Immature natural killer cell (primary cell): ENCODE data around the gene RFPL1. TPM values are rescaled to one million over a fixed set of nuclear protein-coding genes. Genes with fewer than 3 reads are reported as not detected.
"Not testable (repeated sequence)": the region's sequence is repeated elsewhere in the genome, so short reads cannot be mapped to it uniquely, and the experiment has no call there.

Experiments used
- DNase-seq, 3 donors: peaks; one replicate each; pipeline ENCODE4 v3.0.0; 2022; ENCODE audit warnings: mixed read lengths in 1 of 3
- H3K27ac Mint-ChIP-seq, 6 donors: one replicate each; pipeline ENCODE4 v1.8.0; 2020; ENCODE audit warnings: mixed read lengths in 6 of 6, mild to moderate bottlenecking in 5 of 6, inconsistent platforms in 4 of 6, moderate library complexity in 3 of 6
- H3K27me3 Mint-ChIP-seq, 3 donors: one replicate each; pipeline ENCODE4 v1.8.0; 2020 to 2021; ENCODE audit warnings: low read depth in 3 of 3, mild to moderate bottlenecking in 3 of 3, mixed read lengths in 3 of 3, moderate library complexity in 3 of 3, inconsistent platforms in 1 of 3
- H3K36me3 Mint-ChIP-seq, 3 donors: one replicate each; pipeline ENCODE4 v1.8.0; 2020; ENCODE audit warnings: mixed read lengths in 3 of 3, inconsistent platforms in 2 of 3, mild to moderate bottlenecking in 2 of 3
- H3K4me1 Mint-ChIP-seq, 2 donors: one replicate each; pipeline ENCODE4 v1.8.0; 2020; ENCODE audit warnings: inconsistent platforms in 2 of 2, mild to moderate bottlenecking in 2 of 2, mixed read lengths in 2 of 2, moderate library complexity in 1 of 2
- H3K4me3 Mint-ChIP-seq, 5 donors: one replicate each; pipeline ENCODE4 v1.8.0; 2020; ENCODE audit warnings: mild to moderate bottlenecking in 5 of 5, mixed read lengths in 5 of 5, inconsistent platforms in 3 of 5, moderate library complexity in 3 of 5
- H3K9me3 Mint-ChIP-seq, 6 donors: one replicate each; pipeline ENCODE4 v1.8.0; 2020; ENCODE audit warnings: mild to moderate bottlenecking in 6 of 6, mixed read lengths in 6 of 6, inconsistent platforms in 4 of 6, moderate library complexity in 3 of 6
- polyA plus RNA-seq, 3 donors: library from polyadenylated mRNA; unstranded; fragments of 300-500 nt; fragmentation: Illumina TruSeq; gene quantifications; one replicate each; pipeline ENCODE4 v1.2.3, GENCODE V29; 2021

RFPL1 gene
- polyA plus RNA-seq, 3 donors from 2014 or later, result not detected

DNA sequence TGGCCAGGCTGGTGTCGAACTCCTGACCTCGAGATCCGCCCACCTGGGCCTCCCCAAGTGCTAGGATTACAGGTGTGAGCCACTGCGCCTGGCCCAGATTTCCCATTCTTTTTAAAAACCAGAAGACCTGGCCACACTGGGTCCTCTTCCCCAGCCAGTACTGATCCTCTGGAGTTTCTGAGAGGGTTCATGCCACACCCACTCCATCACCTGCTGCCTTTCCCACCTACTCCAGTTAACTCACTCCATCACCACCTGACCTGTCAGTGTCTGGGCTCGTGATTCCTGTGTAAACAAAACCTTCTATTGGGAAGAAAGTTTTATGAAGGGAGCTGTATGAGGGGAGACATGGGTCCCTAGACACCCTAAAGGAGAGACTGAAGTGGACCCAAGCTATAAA is 19.7 kb upstream of the RFPL1 start:
- not testable (repeated sequence) for H3K36me3 Mint-ChIP-seq, DNase-seq, H3K27me3 Mint-ChIP-seq, H3K4me3 Mint-ChIP-seq, H3K27ac Mint-ChIP-seq, H3K9me3 Mint-ChIP-seq
- H3K4me1 Mint-ChIP-seq, result peaks cover 16 to 18% of the 10 kb centered on the region in 2 donors

DNA sequence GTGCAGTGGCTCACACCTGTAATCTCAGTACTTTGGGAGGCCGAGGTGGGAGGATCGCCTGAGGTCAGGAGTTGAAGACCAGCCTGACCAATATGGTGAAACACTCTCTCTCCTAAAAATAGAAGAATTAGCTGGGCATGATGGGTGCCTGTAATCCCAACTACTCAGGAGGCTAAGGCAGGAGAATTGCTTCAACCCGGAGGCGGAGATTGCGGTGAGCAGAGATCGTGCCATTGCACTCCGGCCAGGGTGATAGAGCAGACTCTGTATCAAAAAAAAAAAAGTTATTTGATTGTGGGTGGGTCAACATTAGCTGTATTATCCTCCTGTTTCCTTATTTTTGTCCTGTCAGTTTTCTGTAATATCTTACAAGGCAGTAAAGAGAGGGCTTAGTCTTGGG is 11.9 kb upstream of the RFPL1 start:
- no peaks in the 10 kb centered on the region for H3K36me3 Mint-ChIP-seq
- H3K9me3 Mint-ChIP-seq, result no peaks in the 10 kb centered on the region
- H3K4me3 Mint-ChIP-seq, result no peak overlapping the region
- no peak overlapping the region for H3K27ac Mint-ChIP-seq
- DNase-seq, result no peak
- peaks cover 1 to 6% (median 2%) of the 10 kb centered on the region in 3 donors for H3K27me3 Mint-ChIP-seq
- no peaks in the 10 kb centered on the region for H3K4me1 Mint-ChIP-seq

DNA sequence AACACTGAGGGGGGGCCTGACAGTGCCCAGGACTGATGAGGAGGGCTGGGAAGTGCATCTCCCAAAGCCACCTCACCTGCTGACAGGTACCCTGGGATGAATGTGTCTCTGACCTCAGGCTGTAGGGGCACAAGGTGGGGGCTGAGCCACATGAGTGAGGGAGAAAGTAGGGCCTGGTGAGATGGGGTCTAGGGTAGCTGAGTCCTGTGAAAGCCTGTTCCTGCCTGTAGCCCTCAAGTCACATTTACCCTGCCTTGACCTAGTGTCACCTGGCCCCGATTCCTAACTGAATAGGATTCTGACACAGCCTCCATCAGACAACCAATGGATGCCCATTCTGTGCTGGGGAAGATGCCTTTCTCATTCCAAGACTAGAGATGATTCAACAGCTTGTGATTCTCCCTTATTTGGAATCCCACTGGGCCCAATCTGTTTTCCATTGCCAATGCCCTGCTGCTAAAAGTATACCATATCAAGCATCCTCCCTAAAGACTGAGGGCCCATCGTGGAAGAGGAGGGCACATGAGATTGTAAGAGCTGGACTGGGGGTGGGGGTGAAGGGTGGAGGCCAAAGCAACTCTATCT is 11.1 kb upstream of the RFPL1 start:
- H3K27ac Mint-ChIP-seq, result no peak overlapping the region
- DNase-seq, result no peak
- no peaks in the 10 kb centered on the region for H3K9me3 Mint-ChIP-seq
- H3K36me3 Mint-ChIP-seq, result no peaks in the 10 kb centered on the region
- no peak overlapping the region for H3K4me3 Mint-ChIP-seq
- peaks cover 1 to 10% (median 1%) of the 10 kb centered on the region in 3 donors for H3K27me3 Mint-ChIP-seq
- no peaks in the 10 kb centered on the region for H3K4me1 Mint-ChIP-seq

- no peak overlapping the region for H3K4me3 Mint-ChIP-seq
- no peaks in the 10 kb centered on the region for H3K4me1 Mint-ChIP-seq
- H3K27me3 Mint-ChIP-seq, result peaks cover 1 to 14% (median 3%) of the 10 kb centered on the region in 3 donors
- H3K36me3 Mint-ChIP-seq, result no peaks in the 10 kb centered on the region
- H3K27ac Mint-ChIP-seq, result no peak overlapping the region
- no peak for DNase-seq
- no peaks in the 10 kb centered on the region for H3K9me3 Mint-ChIP-seq
These were observed 6.4 kb upstream of the RFPL1 start for GRCh38 chr22:29431986-29432385.

DNA sequence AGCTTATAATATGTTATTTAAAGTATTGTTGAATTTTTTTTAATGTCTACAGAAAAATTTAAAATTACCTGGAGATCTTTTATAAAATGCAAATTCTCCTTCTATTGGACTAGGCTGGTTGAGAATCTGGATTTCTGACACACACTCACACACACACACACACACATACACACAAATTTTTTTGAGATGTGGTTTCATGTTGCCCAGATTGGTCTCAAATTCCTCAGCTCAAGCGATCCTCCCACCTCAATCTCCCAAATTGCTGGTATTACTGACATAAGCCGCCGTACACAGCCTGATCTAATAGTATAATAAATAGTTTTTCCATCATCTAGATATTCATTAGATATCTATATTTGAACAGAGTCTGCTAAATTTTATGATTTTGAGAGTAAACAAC is 4.5 kb upstream of the RFPL1 start:
- no peak overlapping the region for H3K4me3 Mint-ChIP-seq
- peaks cover 0 to 14% (median 3%) of the 10 kb centered on the region in 3 donors for H3K27me3 Mint-ChIP-seq
- no peaks in the 10 kb centered on the region for H3K9me3 Mint-ChIP-seq
- H3K4me1 Mint-ChIP-seq, result no peaks in the 10 kb centered on the region
- no peak for DNase-seq
- no peak overlapping the region for H3K27ac Mint-ChIP-seq
- no peaks in the 10 kb centered on the region for H3K36me3 Mint-ChIP-seq

GRCh38 chr22:29434288-29434687 is 4.1 kb upstream of the RFPL1 start:
- no peaks in the 10 kb centered on the region for H3K36me3 Mint-ChIP-seq
- H3K27me3 Mint-ChIP-seq, result peaks cover 0 to 12% (median 3%) of the 10 kb centered on the region in 3 donors
- no peak for DNase-seq
- no peak overlapping the region for H3K4me3 Mint-ChIP-seq
- no peak overlapping the region for H3K27ac Mint-ChIP-seq
- no peaks in the 10 kb centered on the region for H3K9me3 Mint-ChIP-seq
- no peaks in the 10 kb centered on the region for H3K4me1 Mint-ChIP-seq

DNA sequence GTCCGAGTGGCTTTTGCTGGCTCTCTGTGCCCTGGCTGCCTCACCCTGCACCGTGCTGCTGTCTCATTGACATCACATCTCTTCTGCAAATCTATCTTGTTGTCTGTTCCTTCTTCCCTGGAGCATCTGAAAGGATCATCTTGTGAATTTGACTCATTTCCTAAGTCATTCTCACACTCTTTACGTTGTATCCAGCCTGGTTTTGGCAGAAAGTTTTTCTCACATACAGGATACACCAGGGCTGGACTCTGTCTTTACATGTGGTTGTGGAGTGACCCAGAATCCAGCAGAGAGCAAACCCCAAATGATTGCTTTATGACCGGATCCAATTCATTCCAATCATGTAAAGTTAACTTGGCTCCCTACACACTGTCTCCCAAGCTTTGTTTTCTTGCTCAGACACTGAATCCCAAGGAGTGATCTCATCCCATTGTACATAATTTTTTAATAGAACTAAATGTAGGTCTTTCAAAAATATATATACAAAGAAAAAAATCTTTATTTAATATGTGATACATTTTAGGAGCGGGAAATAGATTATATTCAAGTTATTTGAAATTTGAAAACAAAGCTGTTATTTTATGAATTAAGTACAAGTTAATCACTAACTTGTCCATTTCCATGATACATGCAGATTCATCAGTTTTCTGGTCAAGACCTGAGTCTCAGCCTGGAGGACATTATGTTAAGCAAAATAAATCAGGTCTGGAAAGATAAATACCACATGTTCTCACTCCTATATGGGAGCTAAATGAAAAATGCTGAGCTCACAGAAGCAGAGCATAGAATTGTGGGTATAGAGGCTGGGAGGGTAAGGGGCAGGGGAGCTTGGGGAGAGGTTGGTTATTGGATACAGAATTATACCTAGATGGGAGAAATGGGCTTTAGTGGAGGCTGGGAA is 2.9 kb upstream of the RFPL1 start:
- Mint-ChIP-seq H3K9me3 (no peaks in the 10 kb centered on the region), H3K36me3 (no peaks in the 10 kb centered on the region), H3K4me1 (no peaks in the 10 kb centered on the region), H3K4me3 (no peak overlapping the region), H3K27me3 (peaks cover 0 to 8% (median 3%) of the 10 kb centered on the region in 3 donors), H3K27ac (no peak overlapping the region)
- DNase-seq, result no peak

DNA sequence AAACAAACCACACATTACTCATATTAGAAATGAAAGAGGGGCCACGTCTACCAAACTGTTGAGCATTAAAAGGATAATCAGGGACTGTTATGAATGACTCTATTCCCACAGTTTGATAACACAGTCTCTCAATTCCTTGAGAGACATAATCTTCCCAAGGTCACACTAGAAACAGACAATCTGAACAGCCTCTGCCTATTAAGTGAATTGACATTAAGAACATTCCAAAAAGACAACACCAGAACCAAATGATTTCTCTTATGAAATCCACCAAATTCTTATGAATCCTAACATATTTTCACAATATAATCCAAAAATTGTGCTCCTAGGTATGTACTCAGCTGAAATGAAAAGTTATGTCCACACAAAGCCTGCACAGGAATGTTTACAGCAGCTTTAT is 4.6 kb downstream of the RFPL1 start:
- Mint-ChIP-seq H3K27ac (no peak overlapping the region), H3K36me3 (no peaks in the 10 kb centered on the region), H3K9me3 (no peaks in the 10 kb centered on the region), H3K4me3 (no peak overlapping the region), H3K27me3 (peaks cover 2 to 7% (median 5%) of the 10 kb centered on the region in 3 donors), H3K4me1 (no peaks in the 10 kb centered on the region)
- DNase-seq, result no peak

DNA sequence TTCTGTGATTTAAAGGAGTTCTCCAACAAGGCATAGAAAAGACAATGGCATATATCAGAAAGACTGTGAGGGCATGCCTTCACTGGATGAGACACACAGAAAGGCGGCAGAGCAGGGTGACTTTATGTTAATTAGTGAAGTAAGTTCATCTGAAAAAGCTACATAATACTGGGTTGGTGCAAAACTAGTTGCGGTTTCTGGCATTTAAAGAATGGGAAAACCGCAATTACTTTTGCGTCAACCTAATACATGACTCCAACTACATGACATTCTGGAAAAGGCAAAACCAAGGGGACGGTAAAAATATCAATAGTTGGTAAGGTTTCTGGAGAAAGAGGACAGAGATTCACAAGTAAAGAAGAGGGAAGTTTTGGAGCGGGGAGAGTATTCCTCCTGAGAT is 5.1 kb downstream of the RFPL1 start:
- no peaks in the 10 kb centered on the region for H3K4me1 Mint-ChIP-seq
- no peaks in the 10 kb centered on the region for H3K9me3 Mint-ChIP-seq
- H3K36me3 Mint-ChIP-seq, result no peaks in the 10 kb centered on the region
- H3K4me3 Mint-ChIP-seq, result no peak overlapping the region
- no peak for DNase-seq
- peaks cover 2 to 7% (median 6%) of the 10 kb centered on the region in 3 donors for H3K27me3 Mint-ChIP-seq
- H3K27ac Mint-ChIP-seq, result no peak overlapping the region

DNA sequence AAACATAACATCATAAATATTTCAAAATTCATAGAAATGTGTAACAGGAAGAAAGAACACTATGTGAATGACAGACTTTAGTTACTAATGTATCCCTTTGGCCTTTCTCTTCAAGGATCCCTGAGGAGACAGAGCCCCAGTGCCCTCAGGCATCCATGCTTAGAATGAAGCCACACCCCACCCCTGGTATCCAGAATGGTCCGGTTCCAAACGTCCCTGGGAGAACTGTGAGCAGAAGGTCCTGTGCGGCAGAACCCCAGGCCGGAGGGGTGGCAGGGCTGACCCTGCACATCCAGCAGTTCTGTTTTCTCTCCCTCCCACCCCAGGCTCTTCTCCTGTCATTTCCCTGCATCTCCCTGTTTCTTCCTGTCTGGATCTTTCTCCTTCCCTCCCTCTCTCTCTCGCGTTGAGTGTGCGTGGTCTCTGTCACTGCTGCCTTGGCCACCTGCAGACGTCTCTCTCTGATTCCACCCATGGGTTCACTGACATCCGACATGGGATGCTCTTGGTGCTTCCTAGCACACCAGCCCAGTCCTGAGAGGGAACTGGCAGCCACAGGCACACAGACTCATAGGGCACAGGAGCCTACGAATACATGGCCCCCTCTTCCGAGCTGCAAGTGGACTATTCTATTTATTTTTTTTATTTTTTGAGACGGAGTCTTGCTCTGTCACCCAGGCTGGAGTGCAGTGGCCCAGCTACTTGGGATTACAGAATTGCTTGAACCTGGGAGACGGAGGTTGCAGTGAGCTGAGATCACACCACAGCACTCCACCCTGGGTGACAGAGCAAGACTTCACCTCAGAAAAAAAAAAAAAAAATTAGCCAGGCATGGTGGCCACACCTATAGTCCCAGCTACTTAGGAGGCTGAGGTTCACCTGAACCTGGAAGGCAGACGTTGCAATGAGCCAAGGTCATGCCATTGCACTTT is 5.7 kb downstream of the RFPL1 start:
- Mint-ChIP-seq H3K9me3 (no peaks in the 10 kb centered on the region), H3K4me1 (no peaks in the 10 kb centered on the region), H3K27ac (no peak overlapping the region), H3K36me3 (no peaks in the 10 kb centered on the region), H3K4me3 (no peak overlapping the region), H3K27me3 (peaks cover 2 to 9% (median 7%) of the 10 kb centered on the region in 3 donors)
- DNase-seq, result no peak

DNA sequence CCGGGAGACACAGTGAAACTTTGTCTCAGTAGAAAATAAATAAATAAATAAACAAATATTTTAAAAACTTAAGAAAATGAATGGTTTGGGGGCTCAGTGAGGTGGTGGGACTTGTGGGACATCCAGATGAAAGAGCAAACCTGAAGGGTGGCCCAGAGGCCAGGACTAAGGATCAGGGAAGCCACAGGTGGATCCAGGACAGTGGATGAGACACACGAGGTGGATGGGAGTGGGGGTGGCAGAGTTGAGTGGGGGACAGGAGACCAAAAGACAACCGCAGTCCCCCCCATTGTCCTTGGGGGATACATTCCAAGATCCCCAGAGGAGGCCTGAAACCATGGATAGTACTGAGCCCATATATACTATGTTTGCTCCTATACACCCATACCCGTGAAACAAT is 7.1 kb downstream of the RFPL1 start:
- no peaks in the 10 kb centered on the region for H3K4me1 Mint-ChIP-seq
- H3K36me3 Mint-ChIP-seq, result no peaks in the 10 kb centered on the region
- no peak overlapping the region for H3K27ac Mint-ChIP-seq
- no peak overlapping the region for H3K4me3 Mint-ChIP-seq
- H3K9me3 Mint-ChIP-seq, result no peaks in the 10 kb centered on the region
- DNase-seq, result no peak
- H3K27me3 Mint-ChIP-seq, result peaks cover 2 to 9% (median 7%) of the 10 kb centered on the region in 3 donors

GRCh38 chr22:29447906-29448305 is 9.5 kb downstream of the RFPL1 start:
- Mint-ChIP-seq H3K27ac (no peak overlapping the region), H3K9me3 (no peaks in the 10 kb centered on the region), H3K36me3 (no peaks in the 10 kb centered on the region), H3K4me1 (no peaks in the 10 kb centered on the region), H3K4me3 (no peak overlapping the region), H3K27me3 (peaks cover 2 to 8% (median 4%) of the 10 kb centered on the region in 3 donors)
- no peak for DNase-seq

DNA sequence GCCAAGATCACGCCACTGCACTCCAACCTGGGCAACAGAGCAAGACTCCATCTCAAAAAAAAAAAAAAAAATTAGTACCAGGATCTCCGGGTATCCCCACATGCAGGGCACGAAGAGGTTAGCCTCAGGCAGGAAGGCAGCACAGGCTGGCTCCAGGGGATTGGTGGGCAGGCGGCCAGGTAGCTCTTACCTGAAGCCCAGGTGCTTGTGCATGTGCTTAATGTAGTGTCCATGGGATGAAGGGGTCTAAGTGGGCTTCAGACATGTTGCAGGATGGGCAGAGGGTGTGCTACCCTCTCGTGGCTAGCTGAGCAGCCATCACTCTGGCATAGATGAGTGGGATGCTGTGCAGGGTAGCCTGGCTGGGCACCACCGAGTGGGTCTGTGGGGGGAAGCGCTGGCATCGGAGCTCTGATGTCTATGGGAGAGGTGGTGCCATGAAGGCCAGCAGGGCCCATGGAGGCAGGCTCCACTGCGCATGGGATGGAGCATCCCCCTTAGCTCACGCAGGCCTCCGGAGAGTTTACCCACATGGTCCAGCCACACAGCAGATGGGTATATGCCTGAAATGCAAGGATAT is 11.0 kb downstream of the RFPL1 start:
- no peak for DNase-seq
- no peaks in the 10 kb centered on the region for H3K4me1 Mint-ChIP-seq
- H3K36me3 Mint-ChIP-seq, result no peaks in the 10 kb centered on the region
- H3K9me3 Mint-ChIP-seq, result no peaks in the 10 kb centered on the region
- H3K27me3 Mint-ChIP-seq, result peaks cover 0 to 4% (median 2%) of the 10 kb centered on the region in 3 donors
- H3K4me3 Mint-ChIP-seq, result no peak overlapping the region
- H3K27ac Mint-ChIP-seq, result no peak overlapping the region
